Loucy (cell line): ENCODE measurements around the gene CBLN3.

Experiments
- CTCF ChIP-seq: fragments of 200-600 bp; sonication (generic); conservative IDR thresholded peaks from 2 replicates; pipeline ENCODE4 v1.5.1; 2014; ENCODE audit warnings: mild to moderate bottlenecking, antibody characterized with exemption, low read length
- EZH2phosphoT487 ChIP-seq: fragments of 200-600 bp; IDR thresholded peaks from 2 replicates; pipeline ENCODE4 v1.6.1; 2018; ENCODE audit warnings: antibody characterized with exemption, mild to moderate bottlenecking, moderate library complexity, borderline replicate concordance

DNA sequence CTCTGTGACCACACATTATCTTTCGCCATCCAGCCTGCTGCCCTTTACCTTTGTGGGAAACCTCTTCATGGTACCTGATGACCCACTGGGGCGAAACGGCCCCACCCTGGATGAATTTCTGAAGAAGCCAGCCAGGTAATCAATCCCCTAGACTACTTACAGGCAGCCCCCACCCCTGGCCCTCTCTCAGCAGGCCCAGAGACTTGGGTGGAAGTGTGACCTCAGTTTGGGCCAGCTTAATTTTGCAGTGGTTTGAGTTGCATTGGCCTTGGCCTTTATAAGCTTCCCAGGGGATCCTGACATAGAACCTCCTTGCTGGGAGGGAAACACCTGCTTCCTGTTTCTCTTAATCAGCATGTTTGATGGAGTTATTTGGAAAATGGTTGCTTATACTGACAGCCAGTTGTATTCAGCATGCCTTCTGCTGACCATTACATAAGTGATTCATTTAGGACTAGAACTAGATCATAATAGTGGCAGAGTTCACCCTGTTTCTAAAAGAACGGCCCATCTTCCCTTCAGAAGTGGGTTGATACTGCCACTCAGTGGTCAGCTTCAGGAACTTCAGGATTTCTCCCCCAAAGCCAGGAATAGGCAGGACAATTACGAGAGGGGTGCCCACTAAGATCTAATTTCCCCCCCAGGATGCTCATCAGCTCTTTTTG is 7.0 kb upstream of the CBLN3 start:
- peak; percentile 84 for TF ChIP-seq CTCF
- no peak for TF ChIP-seq EZH2phosphoT487
